Hindlimb muscle (tissue), 1 donor: Measurements from ENCODE around the gene GRM4. TPM values are rescaled to one million over a fixed set of nuclear protein-coding genes. Genes with fewer than 3 reads are reported as not detected.

Experiments used
- DNase-seq: peaks from one replicate; pipeline ENCODE4 v3.0.0-alpha.2; 2013
- polyA plus RNA-seq: library from polyadenylated mRNA; unstranded; fragments of 120-200 nt; gene quantifications from one replicate; pipeline ENCODE4 v1.2.1, GENCODE V29; 2013; ENCODE audit not compliant: insufficient read length

GRM4 gene
- polyA plus RNA-seq, 1 donor = 3.8 TPM

GRCh38 chr6:34041385-34041784 lies 104.5 kb downstream of the GRM4 start:
- DNase-seq = no peak

GRCh38 chr6:34039943-34040342 lies 105.9 kb downstream of the GRM4 start:
- no peak for DNase-seq

DNA sequence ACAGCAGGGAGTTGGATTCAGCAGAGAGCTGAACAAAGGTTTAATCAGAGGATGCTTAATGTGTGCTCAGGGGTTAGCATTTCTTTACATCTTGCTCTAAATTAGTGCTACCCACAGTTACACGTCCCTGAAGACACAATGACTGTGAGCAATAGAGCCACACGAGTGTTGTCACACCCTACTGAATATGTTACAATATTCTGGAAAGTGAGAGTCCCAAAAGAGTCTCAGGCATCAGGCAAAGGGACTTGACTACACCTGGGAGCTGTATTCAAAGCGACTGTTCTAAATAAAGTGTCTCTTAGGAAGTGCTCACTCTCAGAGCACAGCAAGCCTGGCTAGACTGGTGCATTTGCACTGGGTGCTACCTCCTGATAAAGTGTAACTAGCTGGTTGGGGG lies 108.7 kb downstream of the GRM4 start:
- no peak for DNase-seq

- no peak for DNase-seq
These were observed 109.4 kb downstream of the GRM4 start for GRCh38 chr6:34036357-34037069.

GRCh38 chr6:34035704-34036356 lies 110.1 kb downstream of the GRM4 start:
- DNase-seq = no peak

GRCh38 chr6:34035161-34035560 lies 110.7 kb downstream of the GRM4 start:
- no peak for DNase-seq

DNA sequence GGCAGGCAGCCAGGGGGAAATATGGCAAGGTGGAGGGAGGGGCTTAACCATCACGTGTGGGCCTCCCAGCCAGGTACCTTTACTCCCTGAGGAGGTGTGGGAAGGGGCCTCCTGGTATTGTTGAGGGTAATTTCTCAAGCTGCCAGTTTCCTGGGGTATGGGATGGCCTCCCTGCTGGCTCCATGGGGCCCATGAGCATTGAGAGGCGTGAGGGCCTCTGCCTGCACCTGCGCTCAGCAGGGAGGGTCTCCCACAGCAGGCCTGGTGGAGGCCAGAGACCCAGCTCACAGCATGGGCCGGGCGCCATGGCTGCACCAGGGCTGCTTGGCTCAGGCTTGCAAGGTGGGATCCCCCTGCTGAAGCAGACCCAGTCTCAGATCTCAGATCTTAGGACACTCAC lies 113.0 kb downstream of the GRM4 start:
- no peak for DNase-seq

- no peak for DNase-seq
These were observed 114.1 kb downstream of the GRM4 start for GRCh38 chr6:34031625-34032383.

DNA sequence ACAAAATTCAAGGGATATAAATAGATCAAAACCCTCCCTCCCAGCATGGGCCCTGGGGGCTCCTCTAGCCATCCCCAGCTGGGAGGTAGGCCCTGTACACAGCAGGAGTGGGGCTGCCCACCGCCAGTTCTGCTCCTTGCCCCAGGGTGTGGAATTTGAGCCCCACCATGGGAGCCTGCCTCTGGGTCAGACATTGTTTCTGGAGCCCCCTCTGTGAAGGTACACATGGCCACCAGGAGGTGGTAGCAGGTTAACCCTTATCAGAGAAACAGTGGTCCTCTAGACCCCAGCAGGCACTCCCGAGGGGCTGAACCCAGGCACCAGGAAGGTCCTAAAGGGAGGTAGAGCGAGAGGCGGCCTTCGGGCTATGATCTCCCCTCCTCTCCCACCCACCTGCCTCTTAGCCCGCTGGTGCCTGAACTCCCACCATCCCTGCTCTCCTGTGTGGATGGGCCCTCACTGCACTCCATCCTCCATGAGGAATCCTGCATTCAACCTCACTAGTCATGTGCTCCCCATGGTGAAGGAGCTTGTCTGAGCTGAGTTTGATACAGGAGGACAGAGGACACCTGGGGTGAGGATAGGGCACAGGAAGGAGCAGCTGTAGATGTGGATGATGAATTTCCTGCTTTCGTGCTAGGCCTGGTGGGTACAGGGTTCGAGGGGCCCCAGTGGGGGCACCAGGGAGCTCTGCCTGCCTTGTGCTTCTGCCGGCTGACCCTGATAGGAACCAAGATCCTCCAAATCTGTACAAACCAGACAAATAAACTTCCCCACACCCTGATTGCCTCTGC lies 114.9 kb downstream of the GRM4 start:
- DNase-seq = no peak

DNA sequence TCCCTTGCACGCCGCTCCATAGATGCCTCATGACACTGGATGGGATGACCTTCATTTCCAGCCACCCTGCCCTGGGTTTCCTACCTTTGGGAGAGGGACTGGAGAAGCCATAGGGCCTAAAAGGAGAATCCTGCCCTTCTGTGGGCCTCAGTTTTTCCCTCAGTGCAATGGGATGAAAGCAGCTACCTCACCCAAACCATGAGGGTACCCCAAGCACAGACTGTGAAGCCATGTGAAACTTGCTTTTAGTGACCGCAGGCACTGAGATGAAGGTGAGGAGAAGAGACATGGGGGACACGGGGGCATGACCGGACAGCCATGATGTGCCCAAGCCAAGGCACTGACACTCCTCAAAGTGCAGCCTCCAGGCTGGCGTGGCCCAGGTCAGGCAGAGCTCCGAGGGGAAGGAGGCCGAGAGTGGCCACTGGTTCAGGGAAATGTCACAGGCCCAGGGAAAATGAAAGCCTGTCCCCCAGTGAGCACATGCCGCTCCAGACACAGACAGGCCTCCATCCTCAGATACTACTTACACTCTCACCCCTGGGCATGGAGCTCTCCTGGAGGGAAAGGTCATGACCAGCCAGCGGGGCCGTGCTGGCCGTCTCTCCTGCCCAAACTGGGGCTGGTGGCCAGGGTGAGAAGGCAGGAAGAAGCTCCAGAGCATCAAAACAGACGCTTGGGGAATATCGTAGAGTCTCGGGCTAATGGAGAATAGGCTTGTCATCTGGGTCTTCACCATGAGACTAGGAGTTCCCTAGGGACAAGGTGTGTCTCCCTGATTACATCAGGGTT lies 116.2 kb downstream of the GRM4 start:
- no peak for DNase-seq

GRCh38 chr6:34028691-34029360 lies 117.1 kb downstream of the GRM4 start:
- DNase-seq = no peak

- no peak for DNase-seq
These were observed 117.9 kb downstream of the GRM4 start for GRCh38 chr6:34027939-34028441.

DNA sequence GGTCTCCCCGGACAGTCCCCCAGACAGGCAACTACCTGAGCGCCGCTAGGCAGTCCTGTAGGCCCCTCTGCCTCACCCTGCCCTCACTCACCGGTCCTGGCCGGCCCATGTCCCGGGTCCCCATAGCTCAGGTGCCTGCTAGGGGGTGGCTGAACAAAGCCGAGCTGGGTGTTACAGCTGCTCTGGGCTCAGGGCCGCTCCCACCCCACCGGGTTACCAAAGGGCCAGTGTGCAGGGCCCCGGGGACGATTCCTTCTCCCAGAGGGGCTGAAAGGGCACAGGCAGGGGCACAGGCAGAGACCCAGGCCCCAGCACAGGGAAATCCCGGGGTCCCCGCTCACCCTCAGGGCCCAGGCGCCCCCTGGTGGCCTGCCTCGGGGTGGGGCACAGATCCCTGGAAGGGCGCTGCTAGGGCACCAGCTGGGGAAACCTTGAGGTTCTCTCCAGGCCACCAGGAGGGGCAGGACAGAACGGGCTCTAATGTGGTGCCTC lies 118.4 kb downstream of the GRM4 start:
- peak; percentile 15 for DNase-seq

DNA sequence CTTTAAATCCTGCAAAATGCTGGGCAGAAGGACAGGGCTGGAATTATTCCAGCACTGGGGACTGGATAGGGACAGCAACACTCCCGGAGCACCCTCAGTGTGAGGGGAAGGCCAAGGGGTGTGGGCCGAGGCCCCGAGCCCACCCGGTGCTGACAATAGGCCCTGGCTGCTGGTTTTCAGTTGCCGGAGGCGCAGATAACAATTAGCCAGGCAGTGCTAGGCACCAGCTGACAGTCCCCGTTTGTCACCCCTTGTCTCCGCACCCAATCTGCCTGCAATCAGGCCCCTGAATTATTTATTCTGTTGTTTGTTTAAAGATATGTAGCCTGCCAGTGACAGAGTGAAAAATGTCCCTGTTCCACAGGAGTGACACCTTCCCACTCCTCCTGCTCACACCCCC lies 120.0 kb downstream of the GRM4 start:
- no peak for DNase-seq

DNA sequence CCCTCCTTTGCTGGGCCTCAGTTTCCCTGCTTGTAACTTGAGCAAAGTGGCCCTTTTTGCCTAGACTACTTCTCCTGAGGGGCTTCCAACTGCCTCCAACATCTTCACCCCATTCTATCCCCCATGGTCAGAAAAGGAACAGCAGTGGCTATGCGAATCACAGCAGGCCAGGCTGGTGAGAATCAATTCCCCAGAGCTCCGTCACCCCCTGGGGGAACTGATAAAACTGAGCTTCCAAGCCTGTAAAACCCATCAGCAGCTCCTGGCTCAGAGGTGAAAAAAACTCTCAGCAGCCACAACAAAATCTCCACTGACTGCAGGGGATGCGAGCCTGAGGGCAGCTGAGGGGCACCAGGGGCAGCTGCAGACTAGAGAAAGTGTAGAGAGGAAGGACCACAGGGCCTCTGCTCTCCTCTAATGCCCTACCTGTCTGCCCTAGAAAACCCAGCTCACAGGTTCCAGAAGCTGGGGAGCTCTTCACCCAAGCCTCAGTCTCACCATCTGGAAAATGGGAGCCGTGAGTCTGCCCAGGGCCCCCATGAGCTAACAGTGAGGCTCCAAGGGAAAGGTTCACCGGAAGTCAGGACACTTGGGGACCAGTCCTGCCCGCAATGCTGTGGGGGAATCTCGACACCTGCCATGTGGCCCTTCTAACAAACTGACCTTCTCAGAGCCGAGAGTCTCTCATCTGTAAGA lies 120.6 kb downstream of the GRM4 start:
- no peak for DNase-seq

- DNase-seq = no peak
These were observed 123.0 kb downstream of the GRM4 start for GRCh38 chr6:34022873-34023255.

DNA sequence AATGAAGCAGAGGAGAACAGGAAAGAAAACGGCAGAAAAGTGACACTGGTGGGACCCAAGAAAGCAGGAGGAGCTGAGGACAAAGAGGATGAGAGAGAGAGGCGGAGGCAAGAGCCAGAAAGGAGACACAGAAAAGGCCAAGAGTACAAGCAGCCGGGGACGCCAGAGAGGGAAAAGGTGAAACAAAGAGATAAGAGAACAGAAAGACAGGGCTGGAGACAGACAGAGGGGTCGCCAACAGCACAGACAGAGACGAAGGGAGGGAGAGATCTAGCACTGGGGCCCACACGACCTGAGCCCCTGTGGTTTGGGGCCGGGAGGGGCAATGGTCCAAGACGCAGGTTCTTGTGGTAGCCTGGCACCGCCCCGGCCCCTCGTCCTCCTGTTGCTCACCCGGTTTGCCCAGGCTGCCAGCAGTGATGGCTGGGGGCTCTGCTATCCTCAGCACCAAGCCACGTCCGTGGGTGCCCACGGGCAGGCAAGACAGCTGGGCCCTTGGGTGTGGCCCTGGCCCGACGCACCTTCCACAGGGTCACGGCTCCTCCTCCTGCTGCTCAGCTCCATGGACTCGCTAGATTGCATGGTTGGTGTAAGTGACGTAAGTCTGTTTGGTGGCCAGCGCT lies 123.5 kb downstream of the GRM4 start:
- DNase-seq = no peak

DNA sequence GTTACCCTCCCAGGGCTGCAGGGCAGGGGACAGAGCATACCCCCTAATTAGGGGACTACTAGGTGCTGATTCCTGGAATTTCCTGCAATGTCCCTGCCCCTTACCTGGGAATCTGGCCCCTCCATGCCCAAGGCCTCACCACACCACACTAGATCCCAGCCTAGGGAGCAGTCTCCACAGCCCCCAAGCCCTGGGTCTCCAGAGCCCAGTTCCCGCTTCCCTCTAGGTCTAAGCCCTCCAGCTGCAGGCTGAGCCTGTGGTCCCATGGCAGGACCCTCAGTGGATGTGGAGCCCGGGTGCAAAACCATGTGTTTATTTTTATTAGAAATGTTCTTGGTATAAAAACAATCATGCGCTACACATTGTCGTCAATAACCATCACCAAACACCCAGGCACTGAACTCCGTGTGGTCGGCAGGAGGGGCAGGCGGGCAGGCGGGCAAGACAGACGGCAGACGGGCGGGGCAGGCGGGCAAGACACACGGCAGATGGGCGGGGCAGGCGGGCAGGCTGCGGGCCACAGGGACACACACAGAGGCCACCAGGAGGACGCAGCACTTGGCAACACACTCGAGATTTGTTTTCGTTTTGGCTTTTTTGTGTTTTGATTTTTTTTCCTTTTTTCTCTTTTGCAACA lies 124.2 kb downstream of the GRM4 start:
- DNase-seq = no peak

- DNase-seq = no peak
These were observed 124.9 kb downstream of the GRM4 start for GRCh38 chr6:34020807-34021553.
